ENCODE measurements around the gene CEACAM20. TPM values are rescaled to one million over a fixed set of nuclear protein-coding genes. Genes with fewer than 3 reads are reported as not detected.

CEACAM20 gene
- polyA plus RNA-seq, 1 experiment = not detected

DNA sequence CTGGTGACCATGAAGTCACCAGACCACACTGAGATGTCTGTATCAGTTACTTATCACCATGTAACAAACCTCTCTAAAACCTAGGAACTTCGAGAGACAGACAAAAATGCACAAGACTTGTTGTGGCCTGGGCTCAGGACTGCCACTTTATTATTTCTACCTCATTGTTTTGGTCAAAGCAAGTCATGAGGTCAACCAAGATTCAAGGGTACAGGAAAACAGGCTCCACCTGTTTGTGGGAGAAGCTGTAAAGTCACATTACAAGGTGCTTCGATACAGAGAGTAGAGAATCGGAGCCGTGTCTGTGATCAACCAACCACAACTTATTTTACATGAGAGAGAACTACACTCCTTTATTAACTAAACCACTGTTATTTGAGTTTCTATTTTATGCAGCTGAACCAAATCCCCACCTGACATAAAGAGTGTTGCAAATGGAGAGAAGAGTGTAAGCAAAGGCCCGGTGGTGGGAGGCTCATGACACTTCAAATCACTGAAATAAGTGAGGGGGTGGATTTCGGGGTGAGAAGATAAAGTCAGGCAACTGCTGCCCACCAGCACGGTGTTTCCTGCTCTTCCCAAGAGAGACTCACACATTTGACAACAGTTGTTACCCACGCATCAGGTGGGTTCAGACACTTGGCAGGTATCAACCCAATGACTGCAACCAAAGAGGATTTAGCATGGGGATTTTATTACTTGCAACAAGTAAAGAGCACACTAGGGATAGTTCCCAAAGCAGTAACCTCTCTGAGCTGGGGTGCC is 44.9 kb upstream of the CEACAM20 start:
- CTCF ChIA-PET = interaction anchor here (0.6 to 2.3 kb wide), 6 partner anchors 9 to 196 kb away, joined by 3 to 13 read pairs (median 6); no protein-coding TSS in a partner anchor
- Histone ChIP-seq H3K27me3 (ENCODE audit: control insufficient read depth, insufficient read depth, low read length) (peaks cover 8% of the 10 kb centered on the region), H3K36me3 (ENCODE audit: control insufficient read depth, insufficient read depth, low read length) (no peaks in the 10 kb centered on the region), H3K4me3 (ENCODE audit: low read depth, low read length) (no peak overlapping the region)
- DNase-seq (ENCODE audit: low read depth) = no peak
- POLR2A ChIA-PET = no interaction called here
- no peak for TF ChIP-seq CTCF (IDR thresholded peaks at IDR 0.05; ENCODE audit: insufficient read depth, low read depth, low read length)

DNA sequence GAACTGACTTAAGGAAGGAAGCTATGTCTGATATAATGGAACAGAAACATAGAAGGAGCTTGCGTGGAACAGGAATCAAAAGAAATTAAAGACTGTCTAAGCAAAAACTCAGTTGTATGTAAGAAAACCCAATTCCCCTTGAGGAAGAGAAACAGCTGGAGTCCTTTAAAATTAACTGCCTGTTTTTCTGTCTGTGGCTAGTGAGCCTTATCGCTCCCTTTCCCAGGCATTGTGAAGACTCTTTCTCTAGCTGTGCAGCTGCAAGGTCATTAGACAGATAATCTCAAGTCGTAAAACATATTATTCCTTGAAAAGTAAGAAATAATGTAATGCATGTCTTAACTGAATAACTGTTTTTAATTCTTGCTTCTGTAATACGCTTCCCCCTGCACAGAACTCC is 44.2 kb upstream of the CEACAM20 start:
- H3K36me3 ChIP-seq (ENCODE audit: control insufficient read depth, insufficient read depth, low read length) = no peaks in the 10 kb centered on the region
- TF ChIP-seq CTCF (IDR thresholded peaks at IDR 0.05; ENCODE audit: insufficient read depth, low read depth, low read length) = no peak
- H3K27me3 ChIP-seq (ENCODE audit: control insufficient read depth, insufficient read depth, low read length) = peaks cover 8% of the 10 kb centered on the region
- CTCF ChIA-PET = interaction anchor here (1.0 to 2.3 kb wide), 5 partner anchors 9 to 197 kb away, joined by 5 to 13 read pairs (median 7); no protein-coding TSS in a partner anchor
- DNase-seq (ENCODE audit: low read depth) = no peak
- POLR2A ChIA-PET = no interaction called here
- H3K4me3 ChIP-seq (ENCODE audit: low read depth, low read length) = no peak overlapping the region

DNA sequence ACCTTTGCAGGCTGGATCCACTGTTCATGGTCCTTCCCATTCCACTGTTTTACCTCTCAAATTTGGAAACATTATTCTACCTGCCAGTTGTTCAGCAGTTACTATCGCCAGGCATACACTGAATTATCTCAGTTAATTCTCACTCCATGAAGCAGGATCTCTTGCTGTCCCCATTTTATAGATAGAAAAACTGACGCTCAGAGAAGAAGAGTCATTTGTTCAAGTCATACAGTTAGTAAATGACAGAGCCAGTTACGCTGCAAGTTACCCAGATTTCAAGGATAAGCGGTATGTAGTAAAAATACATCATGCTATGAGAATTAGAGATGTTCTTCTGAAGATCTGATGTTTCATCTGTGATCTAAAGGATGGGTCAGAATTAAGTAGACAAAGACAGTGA is 43.7 kb upstream of the CEACAM20 start:
- POLR2A ChIA-PET = no interaction called here
- no peak for DNase-seq (ENCODE audit: low read depth)
- no peak for TF ChIP-seq CTCF (IDR thresholded peaks at IDR 0.05; ENCODE audit: insufficient read depth, low read depth, low read length)
- CTCF ChIA-PET = interaction anchor here (1.0 to 2.3 kb wide), 5 partner anchors 10 to 197 kb away, joined by 5 to 13 read pairs (median 7); no protein-coding TSS in a partner anchor
- Histone ChIP-seq H3K4me3 (ENCODE audit: low read depth, low read length) (no peak overlapping the region), H3K27me3 (ENCODE audit: control insufficient read depth, insufficient read depth, low read length) (peaks cover 8% of the 10 kb centered on the region), H3K36me3 (ENCODE audit: control insufficient read depth, insufficient read depth, low read length) (no peaks in the 10 kb centered on the region)

DNA sequence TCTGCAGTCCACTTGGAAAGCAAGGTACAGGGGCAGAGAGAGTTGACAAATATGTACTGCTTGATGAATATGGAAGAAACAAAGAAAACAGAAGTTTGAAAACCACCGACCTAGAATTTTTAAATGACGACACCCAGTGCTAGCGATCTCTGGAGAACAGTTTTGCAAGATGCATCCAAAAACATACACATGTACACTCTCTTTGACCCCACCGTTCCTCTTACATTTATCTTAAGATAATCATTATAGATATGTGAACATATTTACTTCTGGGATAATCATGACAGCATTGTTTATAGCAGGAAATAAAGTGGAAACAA is 43.1 kb upstream of the CEACAM20 start:
- H3K36me3 ChIP-seq (ENCODE audit: control insufficient read depth, insufficient read depth, low read length) = no peaks in the 10 kb centered on the region
- ChIA-PET CTCF (interaction anchor here (2.6 to 3.3 kb wide), 4 partner anchors 12 to 86 kb away, joined by 13 to 82 read pairs (median 29); no protein-coding TSS in a partner anchor), POLR2A (no interaction called here)
- no peak for TF ChIP-seq CTCF (IDR thresholded peaks at IDR 0.05; ENCODE audit: insufficient read depth, low read depth, low read length)
- peaks cover 9% of the 10 kb centered on the region for H3K27me3 ChIP-seq (ENCODE audit: control insufficient read depth, insufficient read depth, low read length)
- no peak for DNase-seq (ENCODE audit: low read depth)
- no peak overlapping the region for H3K4me3 ChIP-seq (ENCODE audit: low read depth, low read length)

GRCh38 chr19:44571830-44572580 is 42.5 kb upstream of the CEACAM20 start:
- Histone ChIP-seq H3K36me3 (ENCODE audit: control insufficient read depth, insufficient read depth, low read length) (no peaks in the 10 kb centered on the region), H3K4me3 (ENCODE audit: low read depth, low read length) (no peak overlapping the region), H3K27me3 (ENCODE audit: control insufficient read depth, insufficient read depth, low read length) (peaks cover 9% of the 10 kb centered on the region)
- TF ChIP-seq CTCF (IDR thresholded peaks at IDR 0.05; ENCODE audit: insufficient read depth, low read depth, low read length) = no peak
- no peak for DNase-seq (ENCODE audit: low read depth)
- POLR2A ChIA-PET = no interaction called here
- CTCF ChIA-PET = interaction anchor here (1.3 to 3.3 kb wide), 15 partner anchors 12 to 274 kb away, joined by 4 to 82 read pairs (median 12); partner anchors contain the start of gene NECTIN2

Data from BJ (cell line).